Measurements from ENCODE around the gene SV2C.

The SV2C gene

GRCh38 chr5:76379855-76380254 lies 296.7 kb downstream of the SV2C start:
- H3K4me3 ChIP-seq (replicated peaks in 1 of 2; ENCODE audit: low read depth in 2 of 2, low read length in 2 of 2): no peak overlapping the region
- TF ChIP-seq CTCF (IDR thresholded peaks at IDR 0.05; ENCODE audit: low read depth, low read length): no peak
- DNase-seq (ENCODE audit: low read depth in 2 of 2): no peak

- TF ChIP-seq CTCF (IDR thresholded peaks at IDR 0.05; ENCODE audit: low read depth, low read length): no peak
- H3K4me3 ChIP-seq (replicated peaks in 1 of 2; ENCODE audit: low read depth in 2 of 2, low read length in 2 of 2): no peak overlapping the region
- no peak for DNase-seq (ENCODE audit: low read depth in 2 of 2)
Observed at GRCh38 chr5:76380346-76381066, 297.3 kb downstream of the SV2C start.

GRCh38 chr5:76383126-76383832 lies 300.1 kb downstream of the SV2C start:
- H3K4me3 ChIP-seq (replicated peaks in 1 of 2; ENCODE audit: low read depth in 2 of 2, low read length in 2 of 2): no peak overlapping the region
- TF ChIP-seq CTCF (IDR thresholded peaks at IDR 0.05; ENCODE audit: low read depth, low read length): no peak
- DNase-seq (ENCODE audit: low read depth in 2 of 2): no peak

GRCh38 chr5:76384189-76384588 lies 301.0 kb downstream of the SV2C start:
- no peak for TF ChIP-seq CTCF (IDR thresholded peaks at IDR 0.05; ENCODE audit: low read depth, low read length)
- H3K4me3 ChIP-seq (replicated peaks in 1 of 2; ENCODE audit: low read depth in 2 of 2, low read length in 2 of 2): no peak overlapping the region
- DNase-seq (ENCODE audit: low read depth in 2 of 2): no peak

GRCh38 chr5:76384705-76385104 lies 301.5 kb downstream of the SV2C start:
- TF ChIP-seq CTCF (IDR thresholded peaks at IDR 0.05; ENCODE audit: low read depth, low read length): no peak
- no peak for DNase-seq (ENCODE audit: low read depth in 2 of 2)
- no peak overlapping the region for H3K4me3 ChIP-seq (replicated peaks in 1 of 2; ENCODE audit: low read depth in 2 of 2, low read length in 2 of 2)

GRCh38 chr5:76385540-76385939 lies 302.4 kb downstream of the SV2C start:
- no peak overlapping the region for H3K4me3 ChIP-seq (replicated peaks in 1 of 2; ENCODE audit: low read depth in 2 of 2, low read length in 2 of 2)
- no peak for TF ChIP-seq CTCF (IDR thresholded peaks at IDR 0.05; ENCODE audit: low read depth, low read length)
- DNase-seq (ENCODE audit: low read depth in 2 of 2): no peak

All from cardiac fibroblast (primary cell).